HCT116 (cell line): ENCODE data around the gene ATCAY. TPM values are rescaled to one million over a fixed set of nuclear protein-coding genes. Genes with fewer than 3 reads are reported as not detected.

Experiments used
- ATAC-seq: fragments of 200-7000 bp; cut with Tn5 transposase; 2 replicates; pipeline ENCODE4 v1.9.1; 2020; ENCODE audit warnings: mild to moderate bottlenecking, moderate library complexity
- BruUV-seq: library from RNA; stranded (reverse); fragments of 400-500 nt; replicated peaks from 2 replicates; lab custom pipeline; 2021; lab: Mats Ljungman, UMichigan
- CTCF ChIA-PET: fragments of 300-600 bp; sonication (Branson Sonifier 250); formaldehyde crosslinking; loops from one replicate; lab custom pipeline; 2021; ENCODE audit warnings: antibody characterized with exemption; lab: Charles Lee
- POLR2A ChIA-PET: fragments of 300-600, 350-600 bp; sonication (Branson Sonifier 250); formaldehyde crosslinking; loops from one replicate; lab custom pipeline; 2021; ENCODE audit warnings: antibody characterized with exemption; lab: Charles Lee
- RAD21 ChIA-PET, 2 experiments: fragments of 300-600 bp; sonication (Branson Sonifier 250); formaldehyde crosslinking; loops; one replicate each; lab custom pipeline; 2023; ENCODE audit warnings: low total read pairs in 2 of 2; ENCODE audit not compliant: uncharacterized antibody in 2 of 2, unreplicated experiment in 2 of 2, low non-redundant PET in 1 of 2; lab: Charles Lee
- DNase-seq: peaks from one replicate; pipeline ENCODE4 v3.0.0-alpha.2; 2010; ENCODE audit warnings: low read depth, low spot score
- H2AFZ ChIP-seq: fragments of 200-600 bp; shearing (Covaris generic), sonication (generic); 2 replicates; pipeline ENCODE4 v1.6.1; 2017; ENCODE audit warnings: low read depth, mixed run types, mixed read lengths, antibody characterized with exemption, low read length; ENCODE audit not compliant: poor library complexity, severe bottlenecking
- H3K27ac ChIP-seq: 2 replicates; pipeline ENCODE4 v1.5.1; 2012; ENCODE audit warnings: low read depth, low read length
- H3K27me3 ChIP-seq: fragments of 200-600 bp; sonication (generic); 2 replicates; pipeline ENCODE4 v1.6.1; 2016; ENCODE audit warnings: mixed run types, low read length, mixed read lengths; ENCODE audit not compliant: insufficient read depth
- H3K36me3 ChIP-seq, 2 experiments: fragments of 200-500 bp in 1 of 2; fragments of 200-600 bp in 1 of 2; sonication (Bioruptor generic) in 1 of 2; sonication (generic) in 1 of 2; 2 replicates each; pipeline versions ENCODE4 v1.5.1 to v1.6.1; 2014 to 2016; ENCODE audit warnings: low read length in 2 of 2, inconsistent platforms in 1 of 2, mixed read lengths in 1 of 2, mixed run types in 1 of 2; ENCODE audit not compliant: insufficient read depth in 2 of 2, control insufficient read depth in 1 of 2
- H3K4me1 ChIP-seq, 2 experiments: fragments of 200-600 bp in 1 of 2; sonication (generic) in 1 of 2; 2 replicates each; pipeline versions ENCODE4 v1.5.1 to v1.6.1; 2012 to 2017; ENCODE audit warnings: low read length in 2 of 2, inconsistent platforms in 1 of 2, mild to moderate bottlenecking in 1 of 2, mixed read lengths in 1 of 2, mixed run types in 1 of 2, moderate library complexity in 1 of 2; ENCODE audit not compliant: insufficient read depth in 2 of 2, control insufficient read depth in 1 of 2
- H3K4me2 ChIP-seq: fragments of 200-600 bp; sonication (generic); 2 replicates; pipeline ENCODE4 v1.6.1; 2017; ENCODE audit warnings: mixed run types, low read length, mixed read lengths
- H3K4me3 ChIP-seq, 2 experiments: fragments of 200-600 bp in 1 of 2; sonication (generic) in 1 of 2; replicated peaks in 1 of 2; 2 replicates each; pipeline ENCODE4 v1.5.1; 2011 to 2016; ENCODE audit warnings: low read length in 2 of 2, control low read depth in 1 of 2, low read depth in 1 of 2, mild to moderate bottlenecking in 1 of 2, mixed read lengths in 1 of 2, mixed run types in 1 of 2
- H3K79me2 ChIP-seq: fragments of 200-600 bp; sonication (generic); 2 replicates; pipeline ENCODE4 v1.6.1; 2017; ENCODE audit warnings: mild to moderate bottlenecking, mixed run types, low read length, moderate library complexity, mixed read lengths; ENCODE audit not compliant: insufficient read depth
- H3K9ac ChIP-seq: fragments of 200-600 bp; sonication (generic); 2 replicates; pipeline ENCODE4 v1.6.1; 2016; ENCODE audit warnings: low read length, mixed read lengths
- H3K9me2 ChIP-seq: fragments of 200-600 bp; sonication (generic), shearing (Covaris generic); 2 replicates; pipeline ENCODE4 v1.6.1; 2017; ENCODE audit warnings: mixed run types, mild to moderate bottlenecking, moderate library complexity; ENCODE audit not compliant: insufficient read depth
- H3K9me3 ChIP-seq, 2 experiments: fragments of 200-500 bp in 1 of 2; fragments of 200-600 bp in 1 of 2; sonication (Bioruptor generic) in 1 of 2; sonication (generic) in 1 of 2; 2 replicates each; pipeline ENCODE4 v1.6.1; 2014 to 2017; ENCODE audit warnings: low read length in 2 of 2, mixed read lengths in 2 of 2, inconsistent platforms in 1 of 2, low read depth in 1 of 2, mild to moderate bottlenecking in 1 of 2, mixed run types in 1 of 2, moderate library complexity in 1 of 2; ENCODE audit not compliant: control insufficient read depth in 1 of 2, insufficient read depth in 1 of 2
- H4K20me1 ChIP-seq: fragments of 200-600 bp; sonication (generic), shearing (Covaris generic); 2 replicates; pipeline ENCODE4 v1.6.1; 2017; ENCODE audit warnings: mixed run types, mild to moderate bottlenecking, moderate library complexity; ENCODE audit not compliant: insufficient read depth
- CBX3 ChIP-seq: IDR thresholded peaks from 2 replicates; pipeline ENCODE4 v1.6.1; 2012; ENCODE audit warnings: low read depth
- EZH2 ChIP-seq: fragments of 200-600 bp; sonication (generic); IDR thresholded peaks from 2 replicates; pipeline ENCODE4 v1.6.1; 2017; ENCODE audit warnings: antibody characterized with exemption, mixed run types
- FOSL1 ChIP-seq: IDR thresholded peaks from 2 replicates; pipeline ENCODE4 v1.6.1; 2012; ENCODE audit warnings: low read depth
- JUND ChIP-seq: IDR thresholded peaks from 2 replicates; pipeline ENCODE4 v1.6.1; 2012
- MAX ChIP-seq: IDR thresholded peaks from 2 replicates; pipeline ENCODE4 v1.6.1; 2012
- POLR2A ChIP-seq: IDR thresholded peaks from 2 replicates; pipeline ENCODE4 v1.7.0; 2011; ENCODE audit warnings: borderline replicate concordance; ENCODE audit not compliant: insufficient read depth, insufficient read length; ENCODE audit errors: extremely low read depth
- RAD21 ChIP-seq: IDR thresholded peaks from 2 replicates; pipeline ENCODE4 v1.6.1; 2012; ENCODE audit warnings: low read depth, mild to moderate bottlenecking
- REST ChIP-seq: IDR thresholded peaks from 2 replicates; pipeline ENCODE4 v1.6.1; 2012; ENCODE audit warnings: low read depth
- ZFX ChIP-seq: fragments of 450-650 bp; IDR thresholded peaks from 2 replicates; pipeline ENCODE4 v1.6.1; 2017
- intact Hi-C: fragments of 100-400 bp; cut with micrococcal nuclease; formaldehyde crosslinking; loops from 2 replicates; pipeline ENCODE4 v1.10.0; 2022
- total RNA-seq: library from RNA; stranded (reverse); gene quantifications from one replicate; pipeline ENCODE4 v1.2.1, GENCODE V29; 2021; ENCODE audit not compliant: unreplicated experiment
- TF ChIP-seq, protein P1 (sequence below): IDR thresholded peaks from 2 replicates; pipeline ENCODE4 v1.6.1; 2012

Gene ATCAY
- total RNA-seq, 1 experiment from 2014 or later, result not detected

- ChIA-PET CTCF (interaction anchor here (0.9 to 1.8 kb wide), 17 partner anchors 10 to 524 kb away, joined by 3 to 16 read pairs (median 6); partner anchors contain the start of genes APBA3 and MRPL54), RAD21 (interaction anchor here in 1 of 2 experiments (0.8 to 1.4 kb wide), 2 partner anchors 89 to 128 kb away, joined by 3 to 4 read pairs; partner anchors contain the start of gene APBA3)
- H3K9me3 ChIP-seq, result no peaks in the 10 kb centered on the region
- no peak overlapping the region for H3K27ac ChIP-seq
- intact Hi-C loops, result loop anchor here (1.0 to 10.0 kb wide), 3 partner anchors 138 to 295 kb away; partner anchors contain the start of gene EEF2
- ATAC-seq (no peak), DNase-seq (no peak)
- no peaks in the 10 kb centered on the region for H3K79me2 ChIP-seq
- no peaks in the 10 kb centered on the region for H4K20me1 ChIP-seq
- peak overlapping the region; percentile 40; the same call in 1 of the 2 replicates for H3K4me2 ChIP-seq
- BruUV-seq, result no TSS peak
- no peaks in the 10 kb centered on the region for H3K36me3 ChIP-seq
- H3K27me3 ChIP-seq, result no peaks in the 10 kb centered on the region
- no peak overlapping the region for H3K9ac ChIP-seq
- TF ChIP-seq MAX (no peak), JUND (no peak), REST (no peak), EZH2 (no peak), ZFX (no peak), RAD21 (no peak), POLR2A (no peak), CBX3 (no peak), FOSL1 (no peak)
- TF ChIP-seq, protein P1, sequence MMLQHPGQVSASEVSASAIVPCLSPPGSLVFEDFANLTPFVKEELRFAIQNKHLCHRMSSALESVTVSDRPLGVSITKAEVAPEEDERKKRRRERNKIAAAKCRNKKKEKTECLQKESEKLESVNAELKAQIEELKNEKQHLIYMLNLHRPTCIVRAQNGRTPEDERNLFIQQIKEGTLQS, result no peak
- TF ChIP-seq, all 23 proteins: peak for 0
- POLR2A ChIA-PET, result interaction anchor here (0.6 to 1.5 kb wide), 2 partner anchors 87 to 148 kb away, joined by 3 to 6 read pairs; partner anchors contain the start of gene MRPL54
- H3K4me3 ChIP-seq, result no peak overlapping the region
- H3K4me1 ChIP-seq, result peaks cover 21 to 32% of the 10 kb centered on the region in 2 experiments
- no peak overlapping the region for H2AFZ ChIP-seq
- H3K9me2 ChIP-seq, result no peaks in the 10 kb centered on the region
Measured at GRCh38 chr19:3849787-3850186, 30.7 kb upstream of the ATCAY start.
